SK-MEL-5 (cell line): Measurements from ENCODE around the gene THRA. TPM values are rescaled to one million over a fixed set of nuclear protein-coding genes. Genes with fewer than 3 reads are reported as not detected.

Experiments used
- DNase-seq: peaks from one replicate; pipeline ENCODE4 v3.0.0-alpha.2; 2016; ENCODE audit warnings: low read depth, low spot score
- in situ Hi-C: cut with HindIII; loops from 2 replicates; pipeline ENCODE4 v1.10.0; 2016; ENCODE audit warnings: low sequenced_read_pairs, high pct_unique_total_duplicates, low pct_unique_long_range_greater_than_20kb
- total RNA-seq: library from RNA; depleted of rRNA; stranded (reverse); fragments of >200 nt; shearing (Covaris generic); gene quantifications from 2 replicates; pipeline ENCODE4 v1.2.3, GENCODE V29; 2014

THRA gene
- total RNA-seq, 1 experiment from 2014 or later: 14.3 TPM

GRCh38 chr17:40024901-40025300 is 37.9 kb upstream of the THRA start:
- DNase-seq: no peak
- in situ Hi-C loops: no loop called here

DNA sequence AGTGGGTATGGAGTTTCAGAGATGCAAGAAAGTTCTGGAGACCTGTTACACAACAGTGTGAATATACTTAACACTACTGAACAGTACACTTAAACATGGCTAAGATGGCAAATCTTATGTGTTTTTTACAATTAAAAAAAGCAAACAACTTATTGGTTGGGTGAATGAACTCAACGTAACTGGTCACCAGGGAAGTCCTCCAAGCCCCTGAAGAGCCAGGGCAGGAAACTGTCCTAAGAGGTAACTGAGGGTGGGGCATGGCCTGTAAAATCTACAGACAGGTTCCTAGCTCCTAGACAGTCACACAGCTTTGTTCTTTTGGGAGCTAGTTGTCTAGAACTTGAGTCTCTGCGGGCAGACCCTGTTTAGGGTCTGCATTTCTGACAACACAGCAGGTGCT is 37.2 kb upstream of the THRA start:
- DNase-seq: no peak
- in situ Hi-C loops: no loop called here

DNA sequence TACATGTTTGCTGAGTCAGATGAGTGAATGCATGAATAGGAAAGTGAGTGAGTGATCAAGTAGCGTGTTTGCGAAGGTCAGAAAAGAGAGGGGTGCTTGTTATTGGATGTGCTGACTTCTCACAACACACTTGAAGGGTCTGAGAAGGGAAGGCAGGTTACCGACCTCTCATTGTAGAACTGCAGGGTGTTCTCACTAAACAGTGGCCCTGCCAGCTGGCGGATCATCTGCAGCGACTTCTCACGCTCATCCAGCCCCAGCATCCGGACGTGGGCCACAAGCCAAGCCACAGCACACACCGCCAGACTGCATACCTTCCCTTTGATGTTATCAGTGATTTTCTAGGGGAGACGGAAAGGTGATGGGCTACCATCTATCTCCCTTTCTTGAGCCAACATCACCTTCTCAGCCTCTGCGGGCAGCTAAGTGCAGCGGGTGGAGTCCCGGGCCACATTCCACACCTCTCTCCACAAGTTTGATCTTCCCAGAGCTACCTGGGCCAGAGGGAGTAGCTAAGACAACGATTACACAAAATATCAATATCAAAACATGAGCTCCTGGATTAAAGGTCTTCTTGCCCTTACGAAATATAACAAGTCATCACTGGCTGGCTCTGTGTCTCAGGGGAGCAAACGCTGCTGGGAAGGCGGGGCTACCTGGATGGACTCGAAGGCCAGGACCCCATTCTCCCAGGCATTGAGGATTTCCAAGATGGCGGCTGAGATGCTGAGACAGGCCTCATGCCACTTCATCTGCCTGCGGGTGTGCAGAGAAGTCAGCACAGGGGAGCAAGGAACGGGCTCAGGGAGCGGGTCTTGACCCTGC is 36.6 kb upstream of the THRA start:
- in situ Hi-C loops: no loop called here
- no peak for DNase-seq

GRCh38 chr17:40026816-40027613 is 35.8 kb upstream of the THRA start:
- peak; percentile 83 for DNase-seq
- in situ Hi-C loops: no loop called here

DNA sequence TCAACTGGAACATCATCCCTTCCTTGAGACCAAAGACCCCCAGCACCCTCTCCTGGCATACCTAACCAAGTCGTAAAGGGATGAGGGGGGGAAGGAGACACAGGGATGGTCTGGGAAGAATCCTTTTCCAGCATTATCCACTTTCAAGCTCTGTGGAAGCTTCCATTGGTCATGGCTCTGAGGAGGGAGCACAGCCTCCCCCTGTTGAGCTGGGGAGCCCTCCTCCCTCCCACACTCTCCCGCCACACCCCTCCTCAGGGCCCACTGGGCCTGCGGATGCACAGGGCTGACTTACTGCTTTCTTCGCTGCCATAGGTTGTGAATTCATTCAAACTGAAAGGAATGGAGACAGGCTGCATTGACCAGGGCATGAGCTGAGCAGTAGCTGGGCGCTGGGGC is 35.2 kb upstream of the THRA start:
- in situ Hi-C loops: no loop called here
- DNase-seq: no peak

DNA sequence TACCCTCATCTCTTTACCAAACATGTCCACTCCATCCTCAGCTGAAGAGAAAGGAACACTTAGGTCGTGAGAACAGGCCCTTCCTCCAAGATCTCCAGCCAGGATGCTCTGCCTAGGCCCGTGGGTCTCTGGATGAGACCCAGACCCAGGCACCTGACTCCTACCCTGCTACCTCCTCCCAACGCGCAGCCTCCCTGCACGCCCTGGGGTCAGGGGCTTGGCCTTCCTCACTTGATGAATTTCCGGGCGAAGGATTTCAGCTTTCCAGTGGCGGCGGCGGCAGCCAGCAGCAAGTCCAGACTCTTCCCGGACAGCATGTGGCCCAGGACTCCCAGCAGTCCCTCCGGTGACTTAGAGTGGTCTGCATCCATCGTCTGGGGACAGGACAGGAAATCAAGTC is 34.2 kb upstream of the THRA start:
- in situ Hi-C loops: no loop called here

GRCh38 chr17:40031706-40032105 is 31.1 kb upstream of the THRA start:
- DNase-seq: no peak
- in situ Hi-C loops: no loop called here

More for the DNA sequence above, 34.2 kb upstream of the THRA start:
- DNase-seq: no peak

GRCh38 chr17:40032322-40033320 is 30.1 kb upstream of the THRA start:
- no peak for DNase-seq
- in situ Hi-C loops: no loop called here

DNA sequence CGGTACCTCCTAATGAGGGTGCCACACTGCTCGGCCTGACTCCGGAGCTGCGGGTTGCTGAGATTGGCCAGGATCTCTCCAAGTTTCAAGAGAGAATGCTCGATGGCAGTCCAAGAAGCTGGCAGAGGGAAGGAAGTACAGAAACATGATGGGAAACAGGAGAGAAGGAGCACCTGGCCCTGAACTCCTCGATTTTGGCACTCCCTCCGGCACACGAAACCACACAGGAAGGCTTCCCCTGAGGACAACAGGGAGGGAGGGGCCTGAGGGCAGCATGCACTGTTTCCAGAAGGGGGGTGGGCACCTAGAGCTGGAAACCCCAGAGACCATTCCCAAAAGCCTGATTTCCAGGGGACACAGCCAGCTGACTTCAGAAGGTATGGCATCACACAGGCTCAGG is 29.4 kb upstream of the THRA start:
- in situ Hi-C loops: no loop called here
- DNase-seq: no peak

GRCh38 chr17:40034426-40035161 is 28.2 kb upstream of the THRA start:
- no peak for DNase-seq
- in situ Hi-C loops: no loop called here

DNA sequence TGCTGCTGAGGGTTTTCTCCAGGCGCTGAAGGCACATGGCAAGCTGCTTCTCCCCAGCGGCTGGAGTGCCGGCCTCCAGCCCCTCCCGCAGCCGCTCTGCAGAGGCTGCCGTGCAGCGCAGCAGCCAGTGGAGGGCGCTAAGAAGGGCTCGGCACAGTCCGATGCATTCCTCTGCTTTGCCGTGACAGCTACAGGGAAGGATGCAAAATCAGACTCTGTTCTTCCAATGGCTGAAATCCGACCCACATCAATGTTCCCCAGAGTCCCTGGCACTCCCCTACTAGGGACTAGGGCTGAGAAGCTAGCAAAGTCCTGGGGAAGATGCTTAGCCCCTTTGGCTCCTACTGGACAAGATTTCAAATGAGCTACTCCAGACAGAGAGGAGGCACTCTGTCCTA is 27.6 kb upstream of the THRA start:
- peak; percentile 62 for DNase-seq
- in situ Hi-C loops: no loop called here

DNA sequence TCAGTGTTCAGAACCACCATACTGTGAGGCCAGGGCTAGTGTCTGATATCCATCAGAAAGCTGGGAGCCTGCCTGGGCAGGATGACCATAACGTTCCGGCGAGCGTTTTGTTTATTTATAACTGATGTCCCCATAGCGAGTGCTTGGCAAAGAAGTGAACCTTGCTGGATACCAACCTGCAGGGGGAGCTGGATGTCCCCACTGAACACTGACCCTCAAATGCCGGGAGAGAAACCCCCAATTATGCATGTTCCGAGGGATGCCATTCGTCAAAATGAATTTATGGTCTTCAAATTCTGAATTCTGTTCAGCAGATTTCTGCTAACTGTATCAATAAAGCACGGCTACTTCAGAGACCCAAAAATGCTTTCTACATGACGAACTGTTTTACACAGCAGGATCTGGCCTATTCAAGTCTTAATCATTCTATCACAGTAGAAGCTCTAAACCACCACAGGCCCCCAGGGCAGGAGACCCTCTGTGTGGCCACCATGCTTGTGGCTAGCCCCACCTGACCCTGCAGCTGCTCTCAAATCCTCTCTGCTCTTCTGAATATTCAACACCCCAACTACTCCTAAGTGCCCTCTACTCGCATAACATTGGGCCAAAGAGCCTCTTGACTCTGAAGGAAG is 23.8 kb upstream of the THRA start:
- peak; percentile 65 for DNase-seq
- in situ Hi-C loops: no loop called here

- in situ Hi-C loops: no loop called here
- DNase-seq: no peak
Measured at GRCh38 chr17:40041196-40041595, 21.6 kb upstream of the THRA start.

GRCh38 chr17:40056379-40057015 is 6.3 kb upstream of the THRA start:
- DNase-seq: no peak
- in situ Hi-C loops: loop anchor here (25.0 kb wide), 1 partner anchor 356 kb away; the partner anchor contains the start of gene TOP2A

- DNase-seq: no peak
- in situ Hi-C loops: loop anchor here (25.0 kb wide), 1 partner anchor 354 kb away; the partner anchor contains the start of gene TOP2A
Measured at GRCh38 chr17:40058186-40058784, 4.5 kb upstream of the THRA start.

DNA sequence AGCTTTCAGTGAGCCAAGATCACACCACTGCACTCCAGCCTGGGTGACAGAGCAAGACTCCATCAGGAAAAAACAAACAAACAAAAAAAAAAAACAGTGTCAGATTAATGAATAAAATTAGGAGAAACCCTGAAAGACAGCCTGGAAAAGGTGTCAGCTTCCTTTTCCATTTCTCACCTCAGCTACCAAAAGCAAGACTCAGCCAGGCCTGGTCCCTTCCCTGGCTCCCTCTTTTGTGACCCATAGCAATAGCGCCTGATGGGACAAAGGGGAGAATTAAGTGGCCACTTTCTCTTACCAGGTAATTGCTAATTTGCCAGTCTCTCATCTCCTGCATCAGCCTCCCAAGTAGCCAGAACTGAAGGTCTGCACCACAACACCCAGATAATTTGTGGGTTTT is 3.9 kb upstream of the THRA start:
- no peak for DNase-seq
- in situ Hi-C loops: loop anchor here (25.0 kb wide), 1 partner anchor 353 kb away; the partner anchor contains the start of gene TOP2A
